ENCODE results near the gene C11orf98.
"Not testable (repeated sequence)": the region's sequence is repeated elsewhere in the genome, so short reads cannot be mapped to it uniquely, and the experiment has no call there.

The C11orf98 gene

GRCh38 chr11:62627713-62628112 lies 37.3 kb downstream of the C11orf98 start:
- Histone ChIP-seq H3K9me3 (ENCODE audit: low read length) (no peaks in the 10 kb centered on the region), H2AFZ (ENCODE audit: low read depth, low read length) (no peak overlapping the region), H3K36me3 (ENCODE audit: insufficient read depth, low read length) (peaks cover 69% of the 10 kb centered on the region), H3K4me1 (ENCODE audit: insufficient read depth, low read length) (no peaks in the 10 kb centered on the region), H3K4me3 (ENCODE audit: low read length) (no peak overlapping the region), H3K27me3 (ENCODE audit: insufficient read depth, low read length) (no peaks in the 10 kb centered on the region)

GRCh38 chr11:62622476-62623089 lies 42.4 kb downstream of the C11orf98 start:
- Histone ChIP-seq H3K9me3 (ENCODE audit: low read length) (no peaks in the 10 kb centered on the region), H3K4me1 (ENCODE audit: insufficient read depth, low read length) (peaks cover 11% of the 10 kb centered on the region), H3K27me3 (ENCODE audit: insufficient read depth, low read length) (no peaks in the 10 kb centered on the region), H3K4me3 (ENCODE audit: low read length) (peak overlapping the region; percentile 82), H2AFZ (ENCODE audit: low read depth, low read length) (peak overlapping the region; percentile 27), H3K36me3 (ENCODE audit: insufficient read depth, low read length) (peaks cover 28% of the 10 kb centered on the region)

GRCh38 chr11:62621567-62622470 lies 43.2 kb downstream of the C11orf98 start, which contains the start of gene B3GAT3:
TSS of gene B3GAT3 (minus strand) at chr11:62621986. CDS start at chr11:62621947, 39 bp downstream.
- Histone ChIP-seq H2AFZ (ENCODE audit: low read depth, low read length) (peak within 1 kb of the TSS; percentile 27), H3K4me3 (ENCODE audit: low read length) (peak within 1 kb of the TSS; percentile 82), H3K9me3 (ENCODE audit: low read length) (no peaks in the 10 kb centered on the region), H3K36me3 (ENCODE audit: insufficient read depth, low read length) (peaks cover 29% of the 10 kb centered on the region), H3K4me1 (ENCODE audit: insufficient read depth, low read length) (peaks cover 11% of the 10 kb centered on the region), H3K27me3 (ENCODE audit: insufficient read depth, low read length) (no peaks in the 10 kb centered on the region)

- peaks cover 29% of the 10 kb centered on the region for H3K36me3 ChIP-seq (ENCODE audit: insufficient read depth, low read length)
- H3K27me3 ChIP-seq (ENCODE audit: insufficient read depth, low read length), result no peaks in the 10 kb centered on the region
- H2AFZ ChIP-seq (ENCODE audit: low read depth, low read length), result no peak overlapping the region
- no peaks in the 10 kb centered on the region for H3K9me3 ChIP-seq (ENCODE audit: low read length)
- H3K4me3 ChIP-seq (ENCODE audit: low read length), result peak overlapping the region; percentile 82
- H3K4me1 ChIP-seq (ENCODE audit: insufficient read depth, low read length), result peaks cover 11% of the 10 kb centered on the region
Measured at GRCh38 chr11:62621027-62621566, 43.9 kb downstream of the C11orf98 start.

GRCh38 chr11:62616957-62617356 lies 48.1 kb downstream of the C11orf98 start:
- H3K36me3 ChIP-seq (ENCODE audit: insufficient read depth, low read length), result peaks cover 17% of the 10 kb centered on the region
- H3K4me3 ChIP-seq (ENCODE audit: low read length); H3K27me3 ChIP-seq (ENCODE audit: insufficient read depth, low read length); H3K9me3 ChIP-seq (ENCODE audit: low read length); H2AFZ ChIP-seq (ENCODE audit: low read depth, low read length): not testable (repeated sequence)
- peaks cover 15% of the 10 kb centered on the region for H3K4me1 ChIP-seq (ENCODE audit: insufficient read depth, low read length)

GRCh38 chr11:62615521-62615920 lies 49.5 kb downstream of the C11orf98 start:
- Histone ChIP-seq H3K27me3 (ENCODE audit: insufficient read depth, low read length) (no peaks in the 10 kb centered on the region), H2AFZ (ENCODE audit: low read depth, low read length) (no peak overlapping the region), H3K36me3 (ENCODE audit: insufficient read depth, low read length) (peaks cover 17% of the 10 kb centered on the region)

GRCh38 chr11:62614275-62614674 lies 50.7 kb downstream of the C11orf98 start:
- no peaks in the 10 kb centered on the region for H3K9me3 ChIP-seq (ENCODE audit: low read length)
- H3K36me3 ChIP-seq (ENCODE audit: insufficient read depth, low read length), result peaks cover 17% of the 10 kb centered on the region
- no peaks in the 10 kb centered on the region for H3K27me3 ChIP-seq (ENCODE audit: insufficient read depth, low read length)
- peaks cover 19% of the 10 kb centered on the region for H3K4me1 ChIP-seq (ENCODE audit: insufficient read depth, low read length)
- H2AFZ ChIP-seq (ENCODE audit: low read depth, low read length), result no peak overlapping the region
- no peak overlapping the region for H3K4me3 ChIP-seq (ENCODE audit: low read length)

More at GRCh38 chr11:62615521-62615920, 49.5 kb downstream of the C11orf98 start:
- Histone ChIP-seq H3K4me3 (ENCODE audit: low read length) (no peak overlapping the region), H3K9me3 (ENCODE audit: low read length) (no peaks in the 10 kb centered on the region), H3K4me1 (ENCODE audit: insufficient read depth, low read length) (peaks cover 19% of the 10 kb centered on the region)

GRCh38 chr11:62613291-62613778 lies 51.7 kb downstream of the C11orf98 start:
- Histone ChIP-seq H3K4me3 (ENCODE audit: low read length) (peak overlapping the region; percentile 53), H3K9me3 (ENCODE audit: low read length) (no peaks in the 10 kb centered on the region)

More at GRCh38 chr11:62613291-62613778, 51.7 kb downstream of the C11orf98 start:
- Histone ChIP-seq H3K36me3 (ENCODE audit: insufficient read depth, low read length) (peaks cover 13% of the 10 kb centered on the region), H3K27me3 (ENCODE audit: insufficient read depth, low read length) (no peaks in the 10 kb centered on the region), H3K4me1 (ENCODE audit: insufficient read depth, low read length) (peaks cover 19% of the 10 kb centered on the region), H2AFZ (ENCODE audit: low read depth, low read length) (no peak overlapping the region)
